Middle frontal gyrus (tissue), 1 donor: ENCODE results near the gene POLR2H.

Experiments
- DNase-seq: peaks from one replicate; pipeline ENCODE4 v3.0.0-alpha.2; 2015; ENCODE audit warnings: low spot score; ENCODE audit errors: extremely low spot score

POLR2H gene

DNA sequence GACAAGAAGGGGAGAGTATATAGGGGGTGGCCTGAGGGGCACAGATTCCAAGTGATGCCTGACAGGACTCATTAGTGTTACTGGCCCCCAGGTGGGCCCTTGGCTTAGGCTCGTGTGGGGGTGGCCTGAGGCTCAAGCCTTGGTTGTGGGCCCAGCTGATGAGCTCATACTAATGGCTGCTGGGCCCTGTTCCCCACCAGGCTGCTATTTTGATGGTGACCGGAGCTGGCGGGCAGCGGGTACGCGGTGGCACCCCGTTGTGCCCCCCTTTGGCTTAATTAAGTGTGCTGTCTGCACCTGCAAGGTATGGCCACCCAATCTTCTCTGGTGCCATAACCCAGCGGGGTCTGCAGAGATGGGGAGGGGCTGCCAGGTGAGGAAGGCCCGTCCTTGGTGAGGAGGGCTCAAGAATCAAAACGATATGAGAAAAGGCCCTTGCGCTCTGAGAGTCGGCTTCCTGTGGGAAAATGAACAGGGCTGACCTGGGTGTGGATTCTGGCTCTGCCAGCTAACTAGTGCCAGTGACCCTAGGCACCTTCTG lies 25.7 kb downstream of the POLR2H start:
- no peak for DNase-seq

- no peak for DNase-seq
Observed at GRCh38 chr3:184388164-184388935, 26.8 kb downstream of the POLR2H start.

DNA sequence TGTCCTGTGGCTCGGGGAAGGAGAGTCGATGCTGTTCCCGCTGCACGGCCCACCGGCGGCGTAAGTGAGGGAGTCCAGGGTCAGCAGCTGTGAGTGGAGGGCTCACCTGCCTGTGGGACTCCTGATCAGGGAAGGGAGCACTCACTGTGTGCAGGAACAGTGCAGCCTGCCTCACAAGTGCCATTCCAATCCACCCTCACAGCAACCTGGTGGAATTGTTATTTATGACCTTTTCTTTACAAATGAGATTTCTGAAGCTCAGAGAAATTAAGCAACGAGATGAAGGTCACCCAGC lies 27.4 kb downstream of the POLR2H start:
- DNase-seq, result no peak

DNA sequence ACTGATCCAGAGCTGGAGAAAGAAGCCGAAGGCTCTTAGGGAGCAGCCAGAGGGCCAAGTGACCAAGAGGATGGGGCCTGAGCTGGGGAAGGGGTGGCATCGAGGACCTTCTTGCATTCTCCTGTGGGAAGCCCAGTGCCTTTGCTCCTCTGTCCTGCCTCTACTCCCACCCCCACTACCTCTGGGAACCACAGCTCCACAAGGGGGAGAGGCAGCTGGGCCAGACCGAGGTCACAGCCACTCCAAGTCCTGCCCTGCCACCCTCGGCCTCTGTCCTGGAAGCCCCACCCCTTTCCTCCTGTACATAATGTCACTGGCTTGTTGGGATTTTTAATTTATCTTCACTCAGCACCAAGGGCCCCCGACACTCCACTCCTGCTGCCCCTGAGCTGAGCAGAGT lies 27.9 kb downstream of the POLR2H start:
- DNase-seq, result no peak

DNA sequence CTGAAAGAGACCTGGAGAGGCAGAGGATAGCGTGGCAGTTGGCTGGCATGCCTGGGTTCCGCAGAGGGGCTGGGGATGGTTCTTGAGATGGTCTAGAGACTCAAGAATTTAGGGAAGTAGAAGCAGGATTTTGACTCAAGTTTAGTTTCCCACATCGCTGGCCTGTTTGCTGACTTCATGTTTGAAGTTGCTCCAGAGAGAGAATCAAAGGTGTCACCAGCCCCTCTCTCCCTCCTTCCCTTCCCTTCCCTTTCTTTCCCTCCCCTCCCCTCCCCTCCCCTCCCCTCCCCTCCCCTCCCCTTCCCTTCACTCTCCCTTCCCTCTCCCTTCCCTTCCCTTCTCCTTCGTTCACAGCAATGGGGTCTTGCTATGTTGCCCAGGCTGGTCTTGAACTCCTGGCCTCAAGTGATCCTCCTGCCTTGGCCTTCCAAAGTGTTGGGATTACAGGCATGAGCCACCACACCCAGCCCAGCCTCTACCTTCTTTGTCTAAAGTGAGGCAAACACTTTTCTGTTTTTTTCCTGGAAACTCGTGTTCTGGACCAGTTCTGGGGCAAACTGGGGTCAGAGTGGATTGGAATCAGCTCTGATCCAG lies 28.5 kb downstream of the POLR2H start:
- no peak for DNase-seq

- no peak for DNase-seq
Observed at GRCh38 chr3:184391266-184391665, 29.8 kb downstream of the POLR2H start.

DNA sequence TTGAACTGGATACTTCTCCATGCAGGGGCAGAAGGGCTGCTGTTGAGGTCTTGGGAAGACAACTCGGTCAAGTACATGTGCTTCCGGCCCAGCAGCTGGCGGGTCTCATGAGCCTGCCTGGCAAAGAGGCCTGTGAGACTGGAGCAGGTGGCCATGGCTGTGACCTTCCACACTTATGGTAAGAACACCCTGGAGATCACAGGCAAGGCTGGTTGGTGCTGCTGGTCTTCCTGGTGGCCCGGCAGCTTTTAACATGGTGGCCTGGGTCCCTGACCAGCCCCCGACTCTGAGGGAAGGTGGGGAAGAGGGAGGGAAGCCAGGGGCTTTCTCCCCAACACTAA lies 33.8 kb downstream of the POLR2H start:
- no peak for DNase-seq

DNA sequence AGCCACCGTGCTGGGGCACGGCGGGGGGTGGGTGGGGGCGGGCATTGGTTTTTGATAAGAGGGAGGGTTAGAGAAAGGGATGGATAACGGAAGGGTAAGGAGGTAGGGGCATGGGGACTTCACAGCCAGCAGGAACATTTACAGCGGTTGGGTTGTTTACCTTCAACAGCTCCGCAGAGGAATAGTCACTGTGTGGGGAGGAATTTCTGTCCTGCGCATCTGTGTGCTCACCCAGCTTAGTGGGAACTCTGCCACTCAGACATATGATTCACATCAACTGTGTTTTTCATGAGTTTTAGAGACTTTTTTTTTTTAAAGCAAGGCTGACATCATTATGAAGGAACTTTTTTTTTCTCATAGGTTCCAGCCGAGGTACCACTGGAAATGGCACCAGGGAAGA lies 37.9 kb downstream of the POLR2H start:
- DNase-seq, result peak; percentile 18

DNA sequence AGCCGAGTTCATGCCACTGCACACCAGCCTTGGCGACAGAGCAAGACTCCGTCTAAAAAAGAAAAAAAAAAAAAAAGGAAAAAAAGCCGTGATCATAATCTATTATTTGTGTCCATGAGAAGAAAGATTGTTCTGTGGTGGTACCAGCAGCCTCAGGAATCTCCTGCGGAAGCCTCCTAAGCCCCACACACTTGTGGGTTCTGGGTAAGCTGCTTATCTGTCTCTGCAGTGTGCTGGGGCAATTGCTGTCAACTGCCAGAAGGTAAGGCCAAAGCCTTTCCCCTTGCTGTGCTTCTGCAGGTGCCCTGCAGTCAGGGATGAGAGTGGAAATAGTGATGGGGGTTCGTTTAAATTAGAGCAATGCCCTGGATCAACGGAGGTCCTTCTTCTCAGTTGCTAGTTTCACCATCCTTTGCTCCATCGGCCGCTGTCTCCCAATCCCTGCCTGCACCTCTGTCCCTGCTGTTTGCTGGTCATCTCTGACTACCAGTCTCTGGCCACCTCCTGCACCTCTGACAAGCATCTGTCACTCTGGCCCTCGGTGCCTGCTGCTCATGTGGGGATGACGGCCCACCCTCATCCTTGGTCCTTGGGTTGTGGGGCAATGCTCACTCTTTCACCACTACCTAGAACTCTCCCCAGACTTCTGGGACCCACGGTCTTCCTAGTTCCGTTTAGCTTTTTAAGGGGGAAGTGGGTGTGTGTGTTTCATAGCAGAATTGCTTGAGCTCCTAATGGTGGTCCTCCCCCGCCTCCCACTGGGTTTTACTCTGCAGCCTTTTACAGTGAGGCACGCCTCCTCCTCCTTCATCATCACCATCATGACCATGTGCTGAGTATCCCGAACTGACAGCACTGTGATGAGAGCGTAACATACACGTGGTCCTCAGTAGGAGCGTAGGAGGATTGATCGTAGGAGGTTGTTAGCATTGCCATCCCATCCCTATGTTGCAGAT lies 43.8 kb downstream of the POLR2H start:
- DNase-seq, result no peak

- no peak for DNase-seq
Observed at GRCh38 chr3:184409331-184409926, 47.9 kb downstream of the POLR2H start.

DNA sequence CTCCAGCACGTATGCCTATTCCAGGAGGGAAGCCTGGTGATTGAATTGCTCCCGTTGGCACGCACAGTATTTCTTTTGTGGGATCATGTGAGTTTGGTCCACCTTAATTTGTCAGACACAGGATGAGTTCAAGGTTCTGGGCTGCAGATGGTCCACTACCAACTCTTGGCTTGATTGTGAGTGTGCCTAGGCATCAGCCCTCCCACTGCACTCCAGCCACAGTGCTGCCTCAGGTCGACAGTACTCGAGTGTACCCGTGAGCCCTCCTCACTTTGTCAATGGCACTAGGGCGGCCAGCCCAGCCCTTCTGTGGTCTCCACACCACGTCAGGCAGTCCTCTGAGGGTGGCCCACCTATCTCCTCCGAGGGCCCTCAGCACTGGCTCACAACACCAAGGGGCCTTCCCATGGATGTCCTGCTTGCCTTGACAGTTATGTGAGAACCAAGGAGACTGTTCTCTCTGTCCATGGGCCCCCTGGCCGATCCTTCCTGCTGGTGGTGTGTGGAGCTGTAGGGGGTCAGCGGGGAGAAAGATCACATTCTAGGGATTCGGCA lies 48.5 kb downstream of the POLR2H start:
- DNase-seq, result no peak

GRCh38 chr3:184414418-184415202 lies 53.1 kb downstream of the POLR2H start:
- no peak for DNase-seq

DNA sequence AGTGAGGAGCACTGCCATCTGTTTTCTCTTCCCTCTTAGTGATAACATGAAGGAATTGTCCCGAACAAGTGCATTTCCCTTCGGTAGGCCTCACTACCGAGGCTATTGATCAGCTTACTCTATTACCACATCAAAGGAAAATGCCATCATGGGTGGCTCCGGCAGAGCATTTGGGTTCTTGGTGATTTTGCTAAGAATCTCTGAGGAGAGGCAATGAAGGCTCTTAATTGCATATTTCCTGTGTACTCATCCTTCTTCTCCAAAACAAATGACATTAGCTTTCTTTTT lies 53.6 kb downstream of the POLR2H start:
- DNase-seq, result no peak

DNA sequence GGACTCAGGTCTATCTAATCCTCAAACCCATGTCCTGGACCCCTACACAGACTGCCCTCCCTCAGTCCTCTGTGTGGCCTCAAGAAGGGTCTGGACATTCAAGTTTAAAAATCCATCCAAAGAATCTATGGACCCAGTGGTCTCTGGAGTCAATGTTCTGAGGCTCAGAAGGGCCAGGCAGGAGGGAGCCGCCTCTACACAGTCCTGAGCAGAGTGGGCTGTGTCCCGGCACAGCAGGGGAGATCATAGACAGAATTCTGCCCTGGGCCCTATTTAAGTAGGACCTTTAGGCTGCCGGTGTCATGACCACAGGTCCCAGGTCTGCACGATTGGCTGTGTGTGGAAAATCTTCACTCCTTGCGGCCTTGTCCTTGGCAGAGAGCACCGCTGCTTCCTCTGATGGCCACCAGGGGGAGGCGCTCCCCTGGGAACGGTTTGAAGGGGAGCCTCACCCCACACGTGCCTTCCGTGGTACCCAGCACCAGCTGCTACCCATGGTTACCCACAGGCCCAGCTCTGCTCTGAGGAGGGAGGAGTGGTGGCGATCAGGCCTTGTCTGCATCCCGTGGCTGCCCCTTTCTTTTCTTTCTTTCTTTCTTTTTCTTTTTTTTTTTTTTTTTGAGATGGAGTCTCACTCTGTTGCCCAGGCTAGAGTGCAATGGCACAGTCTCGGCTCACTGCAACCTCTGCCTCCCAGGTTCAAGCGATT lies 56.3 kb downstream of the POLR2H start:
- no peak for DNase-seq
